ENCODE results near the gene ARHGAP40.

DNA sequence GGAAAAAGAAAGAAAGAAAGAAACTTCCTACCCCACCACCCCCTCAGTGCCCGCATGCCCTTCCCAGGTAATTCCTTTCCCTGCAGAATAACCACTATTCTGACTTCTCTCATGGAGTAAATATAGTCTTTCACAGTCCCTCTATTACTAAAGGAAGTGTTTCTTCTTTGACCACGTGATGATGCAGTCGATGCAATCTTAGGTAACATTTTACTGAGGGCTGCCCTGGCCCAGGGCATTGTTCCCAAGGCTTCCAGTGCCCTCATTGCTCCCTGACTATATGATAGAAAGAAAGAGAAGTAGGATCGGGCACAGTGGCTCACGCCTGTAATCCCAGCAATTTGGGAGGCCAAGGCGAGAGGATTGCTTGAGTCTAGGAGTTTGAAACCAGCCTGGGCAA, 29.1 kb downstream of the ARHGAP40 start:
- TF ChIP-seq, protein P1, sequence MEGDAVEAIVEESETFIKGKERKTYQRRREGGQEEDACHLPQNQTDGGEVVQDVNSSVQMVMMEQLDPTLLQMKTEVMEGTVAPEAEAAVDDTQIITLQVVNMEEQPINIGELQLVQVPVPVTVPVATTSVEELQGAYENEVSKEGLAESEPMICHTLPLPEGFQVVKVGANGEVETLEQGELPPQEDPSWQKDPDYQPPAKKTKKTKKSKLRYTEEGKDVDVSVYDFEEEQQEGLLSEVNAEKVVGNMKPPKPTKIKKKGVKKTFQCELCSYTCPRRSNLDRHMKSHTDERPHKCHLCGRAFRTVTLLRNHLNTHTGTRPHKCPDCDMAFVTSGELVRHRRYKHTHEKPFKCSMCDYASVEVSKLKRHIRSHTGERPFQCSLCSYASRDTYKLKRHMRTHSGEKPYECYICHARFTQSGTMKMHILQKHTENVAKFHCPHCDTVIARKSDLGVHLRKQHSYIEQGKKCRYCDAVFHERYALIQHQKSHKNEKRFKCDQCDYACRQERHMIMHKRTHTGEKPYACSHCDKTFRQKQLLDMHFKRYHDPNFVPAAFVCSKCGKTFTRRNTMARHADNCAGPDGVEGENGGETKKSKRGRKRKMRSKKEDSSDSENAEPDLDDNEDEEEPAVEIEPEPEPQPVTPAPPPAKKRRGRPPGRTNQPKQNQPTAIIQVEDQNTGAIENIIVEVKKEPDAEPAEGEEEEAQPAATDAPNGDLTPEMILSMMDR (IDR thresholded peaks at IDR 0.05), result no peak
- TF ChIP-seq POLR2A (IDR thresholded peaks at IDR 0.05), result no peak

Data from thyroid gland (tissue), 4 donors.